AG09319 (cell line): ENCODE results near the gene PLAA.

Source experiments
- DNase-seq: peaks from one replicate; pipeline ENCODE4 v3.0.0-alpha.2; 2010; ENCODE audit warnings: low read depth; ENCODE audit errors: extremely low read depth
- TF ChIP-seq, protein P1 (sequence below): IDR thresholded peaks from 2 replicates; pipeline ENCODE4 v1.5.1; 2011; ENCODE audit warnings: low read depth, mild to moderate bottlenecking, inconsistent platforms, low read length, moderate library complexity

Gene PLAA

GRCh38 chr9:26971721-26972120 lies 24.7 kb upstream of the PLAA start:
- DNase-seq = no peak
- TF ChIP-seq, protein P1, sequence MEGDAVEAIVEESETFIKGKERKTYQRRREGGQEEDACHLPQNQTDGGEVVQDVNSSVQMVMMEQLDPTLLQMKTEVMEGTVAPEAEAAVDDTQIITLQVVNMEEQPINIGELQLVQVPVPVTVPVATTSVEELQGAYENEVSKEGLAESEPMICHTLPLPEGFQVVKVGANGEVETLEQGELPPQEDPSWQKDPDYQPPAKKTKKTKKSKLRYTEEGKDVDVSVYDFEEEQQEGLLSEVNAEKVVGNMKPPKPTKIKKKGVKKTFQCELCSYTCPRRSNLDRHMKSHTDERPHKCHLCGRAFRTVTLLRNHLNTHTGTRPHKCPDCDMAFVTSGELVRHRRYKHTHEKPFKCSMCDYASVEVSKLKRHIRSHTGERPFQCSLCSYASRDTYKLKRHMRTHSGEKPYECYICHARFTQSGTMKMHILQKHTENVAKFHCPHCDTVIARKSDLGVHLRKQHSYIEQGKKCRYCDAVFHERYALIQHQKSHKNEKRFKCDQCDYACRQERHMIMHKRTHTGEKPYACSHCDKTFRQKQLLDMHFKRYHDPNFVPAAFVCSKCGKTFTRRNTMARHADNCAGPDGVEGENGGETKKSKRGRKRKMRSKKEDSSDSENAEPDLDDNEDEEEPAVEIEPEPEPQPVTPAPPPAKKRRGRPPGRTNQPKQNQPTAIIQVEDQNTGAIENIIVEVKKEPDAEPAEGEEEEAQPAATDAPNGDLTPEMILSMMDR = no peak

- DNase-seq = no peak
- TF ChIP-seq, protein P1 = no peak
Observed at GRCh38 chr9:26956860-26957233, 9.8 kb upstream of the PLAA start.

DNA sequence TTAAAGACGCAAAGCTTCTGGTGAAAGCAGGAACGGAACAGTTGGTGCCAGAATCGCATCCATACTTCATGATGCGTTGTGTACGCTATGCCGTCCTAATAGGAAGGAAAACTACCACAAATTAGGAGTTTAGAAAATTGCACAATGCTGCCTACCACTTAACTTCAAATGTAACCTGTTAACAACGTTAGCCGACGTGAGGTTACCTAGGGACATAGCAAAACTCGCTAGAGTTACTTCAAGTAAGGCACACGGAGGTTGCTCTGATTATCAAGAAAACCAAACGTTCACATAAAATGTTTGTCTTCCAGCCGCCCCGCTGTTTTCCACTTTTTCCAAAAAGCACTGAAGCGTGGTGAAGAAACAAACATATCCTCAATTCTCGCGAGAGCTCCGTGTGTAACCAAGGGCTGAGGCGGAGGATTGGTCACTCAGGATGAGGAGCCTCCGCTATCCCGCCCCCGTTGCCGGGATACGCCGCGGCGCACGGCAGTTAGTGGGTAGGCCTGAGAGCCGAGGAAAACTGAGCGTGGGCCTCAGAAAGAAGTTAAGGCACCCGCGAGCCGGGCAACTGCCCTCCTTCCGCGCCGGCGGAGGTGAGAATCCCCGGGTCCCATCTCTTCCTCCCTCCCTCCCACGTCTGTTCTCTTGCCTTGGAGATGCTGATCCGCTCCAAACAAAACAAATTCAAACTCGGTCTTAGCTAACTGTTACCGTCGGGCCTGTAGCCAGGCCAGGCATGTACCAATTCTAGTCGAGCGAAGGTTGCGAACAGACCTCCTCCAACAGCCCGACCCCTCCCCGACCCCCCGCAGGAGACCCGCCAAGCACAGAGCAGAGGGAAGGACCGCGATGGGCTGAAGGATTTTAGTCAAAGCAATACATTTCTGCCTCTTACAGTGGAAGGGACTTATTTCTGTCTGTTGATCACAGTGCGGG lies 9.1 kb upstream of the PLAA start, which contains the start of gene IFT74:
Gene IFT74, plus strand, starts transcription at position 492 of the 939 bp plus-strand sequence. CDS start 5,556 bp downstream, outside the sequence.
- TF ChIP-seq, protein P1 = no peak
- peak; percentile 93 for DNase-seq

GRCh38 chr9:26955222-26955903 lies 8.3 kb upstream of the PLAA start:
- TF ChIP-seq, protein P1 = no peak
- DNase-seq = no peak

DNA sequence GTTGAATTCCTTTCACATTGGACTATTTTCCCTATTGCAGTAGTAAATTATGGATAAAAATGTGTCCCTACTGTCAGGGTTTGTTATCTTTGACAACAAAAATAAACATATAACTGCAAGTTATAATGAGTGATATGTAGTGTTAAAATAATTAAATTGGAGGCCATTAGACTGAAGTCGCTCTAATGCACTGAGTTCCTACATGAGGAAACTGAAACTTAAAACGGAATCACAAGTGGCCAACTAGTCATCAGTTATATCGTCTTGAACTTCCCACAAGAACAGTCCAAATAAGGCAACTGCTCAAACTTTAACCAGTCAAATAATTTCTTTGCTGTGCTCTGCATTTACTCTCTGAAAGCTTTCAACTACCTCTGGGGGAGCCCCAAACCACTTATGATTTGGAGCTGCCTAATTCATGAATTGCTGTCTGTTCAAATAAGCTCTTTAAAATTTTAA lies 7.0 kb upstream of the PLAA start:
- TF ChIP-seq, protein P1 = no peak
- DNase-seq = no peak

DNA sequence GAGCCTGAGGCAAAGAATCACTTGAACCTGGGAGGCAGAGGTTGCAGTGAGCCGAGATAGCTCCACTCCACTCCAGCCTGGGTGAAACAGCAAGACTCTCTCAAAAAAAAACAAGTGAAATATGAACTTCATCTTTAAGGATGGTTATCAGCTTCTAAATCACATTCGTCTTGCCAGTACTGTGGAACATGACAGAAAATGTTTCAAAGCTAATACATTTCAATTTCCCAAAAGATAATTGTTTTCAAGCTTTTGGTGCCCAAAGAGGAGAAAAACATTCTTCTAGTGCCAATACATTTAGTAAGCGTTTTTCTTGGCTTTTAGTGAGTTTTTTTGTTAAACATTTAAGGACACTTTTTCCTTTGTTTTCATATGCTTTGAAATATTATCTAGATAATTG lies 4.8 kb upstream of the PLAA start:
- TF ChIP-seq, protein P1 = no peak
- DNase-seq = no peak

GRCh38 chr9:26950521-26950920 lies 3.5 kb upstream of the PLAA start:
- no peak for DNase-seq
- TF ChIP-seq, protein P1 = no peak
